NOMO-1 treated with dmso at 0.1 percent for 144 hours (cell line): ENCODE measurements around the gene CA7.
"Not testable (repeated sequence)": the region's sequence is repeated elsewhere in the genome, so short reads cannot be mapped to it uniquely, and the experiment has no call there.

Source experiments
- DNase-seq: peaks from one replicate; lab custom pipeline; 2025; ENCODE audit not compliant: unreplicated experiment; lab: John Stamatoyannopoulos, UW

Gene CA7

DNA sequence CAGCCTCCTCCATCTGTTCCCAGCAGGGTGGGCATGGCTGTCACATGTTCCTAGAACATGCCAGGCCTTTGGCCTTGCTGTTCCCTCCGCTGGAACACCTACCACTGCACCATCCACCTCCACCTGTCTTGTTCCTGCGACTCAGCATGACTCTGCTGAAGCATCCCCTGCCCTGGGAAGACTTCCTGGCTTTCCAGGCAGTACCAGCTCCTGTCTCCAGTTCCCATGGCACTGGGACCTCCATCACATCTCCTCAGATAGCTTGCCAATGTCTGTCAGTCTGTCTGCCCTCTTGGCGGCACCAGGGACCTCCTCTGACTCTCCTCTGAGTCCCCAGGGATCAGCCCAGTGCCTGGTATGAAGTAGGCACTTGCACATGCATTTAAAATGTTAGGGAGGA is 51.8 kb downstream of the CA7 start:
- no peak for DNase-seq

DNA sequence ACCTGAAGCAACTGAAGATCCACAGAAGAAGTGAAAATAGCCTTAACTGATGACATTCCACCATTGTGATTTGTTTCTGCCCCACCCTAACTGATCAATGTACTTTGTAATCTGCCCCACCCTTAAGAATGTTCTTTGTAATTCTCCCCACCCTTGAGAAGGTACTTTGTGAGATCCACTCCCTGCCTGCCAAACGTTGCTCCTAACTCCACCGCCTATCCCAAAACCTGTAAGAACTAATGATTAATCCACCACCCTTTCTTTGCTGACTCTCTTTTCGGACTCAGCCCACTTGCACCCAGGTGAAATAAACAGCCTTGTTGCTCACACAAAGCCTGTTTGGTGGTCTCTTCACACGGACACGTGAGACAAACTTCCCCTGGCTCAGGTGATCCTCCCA is 52.5 kb downstream of the CA7 start:
- DNase-seq: not testable (repeated sequence)

DNA sequence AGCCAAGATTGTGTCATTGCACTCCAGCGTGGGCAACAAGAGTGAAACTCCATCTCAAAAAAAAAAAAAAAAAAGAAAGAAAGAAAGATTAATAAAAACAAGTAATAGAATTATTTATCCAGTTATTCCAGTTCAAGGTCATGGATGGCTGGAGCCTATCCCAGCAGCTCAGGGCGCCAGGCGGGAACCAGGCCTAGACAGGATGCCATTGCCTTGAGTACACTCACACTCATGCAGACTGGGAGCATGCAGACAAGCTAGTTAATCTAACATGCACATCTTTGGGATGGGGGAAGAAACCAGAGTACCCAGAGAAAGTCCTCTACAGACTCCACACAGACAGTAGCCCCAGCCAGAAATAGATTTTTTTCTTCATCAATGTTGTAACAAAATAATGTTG is 54.0 kb downstream of the CA7 start:
- DNase-seq: no peak

DNA sequence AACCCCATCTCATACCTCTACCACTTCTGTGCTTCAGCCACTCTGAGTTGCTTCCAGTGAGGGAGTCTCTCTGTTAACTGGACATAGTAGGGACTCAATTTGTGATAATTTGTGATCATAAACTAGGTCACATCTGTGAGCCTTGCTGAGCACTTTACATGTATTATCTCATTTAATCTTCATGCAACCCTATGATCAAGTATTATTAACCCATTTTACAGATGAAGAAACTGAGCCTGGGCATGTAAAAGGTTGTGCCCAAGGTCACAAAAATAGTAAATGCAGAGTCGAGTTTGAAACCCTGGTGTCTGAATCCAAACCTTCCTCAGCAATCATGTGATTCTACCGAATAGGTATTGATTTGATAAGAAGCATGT is 54.7 kb downstream of the CA7 start:
- DNase-seq: no peak

DNA sequence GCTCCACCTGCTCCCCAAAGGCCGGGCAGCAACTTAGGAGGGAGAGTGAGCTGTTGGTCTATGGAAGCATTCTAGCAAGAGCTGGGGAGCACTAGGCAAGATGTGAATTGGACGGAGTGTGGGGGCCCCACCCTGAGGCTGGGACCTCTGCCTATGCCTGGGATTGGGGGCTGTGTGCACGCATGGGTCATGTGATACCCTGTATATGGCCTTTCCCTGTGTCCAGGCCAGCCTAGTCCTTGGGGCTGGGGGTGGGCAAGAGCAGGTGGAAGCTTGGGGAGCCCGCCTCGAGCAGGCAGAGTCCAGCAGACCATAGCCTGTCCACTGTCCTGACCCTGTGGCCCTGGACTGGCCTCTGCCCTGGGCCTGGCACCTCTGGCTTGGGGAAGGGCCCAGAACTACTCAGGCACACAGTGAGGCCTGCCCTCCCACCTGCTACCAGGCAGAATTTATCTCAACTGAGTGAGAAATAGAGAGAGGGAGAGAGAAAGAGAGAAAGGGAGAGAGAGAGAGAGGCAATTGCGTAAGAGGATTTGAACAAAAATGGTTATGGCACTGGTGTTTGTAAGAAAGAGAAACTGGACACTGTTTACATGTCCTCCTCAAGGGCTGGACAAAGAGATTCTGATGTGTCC is 55.2 kb downstream of the CA7 start:
- no peak for DNase-seq

DNA sequence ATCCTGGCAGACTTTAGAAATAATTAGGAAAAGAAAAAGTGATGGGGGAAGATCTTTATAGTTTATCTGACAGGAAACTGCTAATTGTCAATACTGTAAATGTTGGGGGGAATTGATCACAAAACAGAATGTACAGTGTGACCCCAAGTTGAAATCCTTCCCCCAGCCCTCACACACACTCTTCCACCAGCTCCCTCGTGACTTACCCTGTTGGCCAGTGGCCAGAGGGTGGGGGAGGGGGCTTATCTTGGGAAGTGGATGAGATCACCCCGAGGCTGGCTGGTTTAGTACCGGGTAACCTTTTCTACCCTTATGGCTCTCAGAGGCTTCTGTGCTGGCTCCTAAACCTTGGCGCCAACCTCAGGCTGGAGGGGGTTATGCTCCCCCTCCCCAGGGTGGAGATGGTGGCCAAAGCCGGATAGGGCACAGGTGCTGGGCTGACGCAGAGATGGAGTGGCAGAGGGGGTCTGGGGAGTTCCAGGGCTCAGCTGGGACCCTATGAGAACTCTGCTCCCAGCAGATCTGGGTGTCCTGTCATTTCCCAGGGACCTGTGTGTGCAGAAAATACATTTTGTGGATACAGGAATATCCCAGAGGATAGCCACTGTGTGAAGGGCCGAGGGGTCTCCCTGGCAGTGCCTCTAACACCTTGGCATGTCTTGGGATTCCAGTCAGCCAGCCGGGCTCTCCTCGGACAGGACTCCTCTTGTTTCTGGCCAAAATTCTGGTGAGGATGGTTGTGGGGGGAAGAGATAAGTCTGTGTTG is 55.9 kb downstream of the CA7 start:
- no peak for DNase-seq

DNA sequence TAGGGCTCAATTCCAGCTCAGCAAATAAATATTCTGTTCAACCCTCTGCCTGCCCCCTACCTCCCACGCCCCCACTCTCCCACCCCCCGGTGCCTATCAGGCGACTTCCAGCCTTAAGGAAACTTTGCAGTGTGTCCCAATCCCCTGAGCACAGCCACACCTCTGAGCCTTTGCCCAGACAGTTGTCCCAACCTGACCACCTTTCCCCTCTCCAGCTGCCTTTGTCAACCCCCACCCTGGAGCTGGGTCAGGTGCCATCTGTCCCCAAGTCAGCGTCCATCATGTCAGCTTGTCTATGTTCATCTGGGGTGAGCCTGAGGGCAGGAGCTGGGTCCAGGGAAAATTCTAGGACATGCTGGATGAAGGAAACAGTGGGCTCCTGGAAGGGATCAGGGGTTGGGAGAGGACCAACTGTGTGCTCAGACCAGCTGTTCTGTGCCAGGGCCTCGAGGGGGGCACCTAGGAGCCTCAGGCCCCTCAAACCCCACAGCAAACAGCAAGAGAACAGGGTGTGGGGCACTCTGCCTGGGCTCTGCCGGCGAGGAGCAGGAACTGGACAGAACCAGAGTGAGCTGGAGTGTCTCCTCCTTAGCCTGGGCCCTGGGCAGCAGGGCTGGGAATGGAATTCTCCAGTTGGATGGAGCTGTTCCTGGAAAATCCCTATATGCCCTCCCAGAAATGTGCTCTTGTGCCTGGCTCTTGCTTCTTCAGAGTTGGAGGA is 56.7 kb downstream of the CA7 start:
- no peak for DNase-seq

DNA sequence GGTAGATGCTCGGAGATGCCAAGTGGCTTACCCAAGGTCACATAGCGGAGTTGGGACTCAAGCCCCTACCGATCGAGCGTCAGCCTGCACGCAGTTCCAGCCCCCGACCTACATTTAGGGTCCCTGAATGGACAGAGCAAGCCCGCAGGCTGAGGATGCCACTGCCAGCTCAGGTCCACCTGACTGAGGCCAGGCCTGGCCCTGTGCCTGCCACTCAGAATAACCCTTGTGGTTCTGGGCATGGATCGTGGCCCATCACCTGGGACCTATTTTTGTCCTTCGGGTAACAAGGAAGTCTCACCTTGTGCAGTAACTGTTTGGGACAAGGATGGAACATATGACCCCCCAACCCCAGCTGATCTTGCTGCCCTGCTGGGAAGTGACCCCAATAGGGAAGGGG is 57.4 kb downstream of the CA7 start:
- no peak for DNase-seq

DNA sequence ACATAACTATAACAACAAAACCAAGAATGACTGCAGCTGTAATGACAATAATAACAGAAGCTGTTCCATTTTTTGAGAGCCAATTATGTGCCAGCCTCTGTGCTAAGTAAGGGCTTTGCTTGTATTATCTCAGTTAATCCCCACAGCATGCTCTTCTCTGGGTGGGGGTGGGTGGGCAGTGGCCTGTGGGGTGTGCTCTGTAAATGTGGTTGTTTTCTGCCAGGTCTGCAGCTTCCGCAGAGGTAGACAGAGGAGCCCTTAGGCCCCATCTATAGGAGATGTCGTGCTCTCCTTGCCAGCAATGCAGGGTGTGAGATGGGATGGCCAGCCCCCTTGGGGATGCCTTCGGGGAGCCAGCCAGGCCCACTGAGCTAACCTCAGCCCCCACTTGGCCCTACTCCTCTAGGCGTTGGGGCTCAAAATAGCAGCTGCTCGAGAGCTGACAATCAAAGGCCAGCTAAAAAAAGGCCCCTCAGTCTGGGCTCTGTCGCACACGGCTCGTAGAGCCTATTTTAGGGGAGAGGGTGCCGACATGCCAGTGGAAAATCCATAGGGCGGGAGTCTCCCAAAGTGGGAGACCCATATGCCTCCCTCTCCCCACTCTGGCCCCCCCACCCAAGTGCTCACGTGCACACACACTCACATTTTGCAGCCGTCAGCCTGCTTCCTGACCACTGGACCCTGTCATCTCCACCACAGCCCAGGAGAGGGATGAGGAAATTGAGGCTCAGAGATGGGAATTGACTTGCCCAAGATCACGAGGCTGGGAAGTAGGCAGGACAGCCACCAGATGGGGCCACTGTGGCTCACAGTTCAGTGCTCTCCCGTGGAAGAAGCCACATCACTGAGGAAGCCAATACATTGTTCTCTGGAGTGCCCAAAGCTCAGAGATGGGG is 58.7 kb downstream of the CA7 start:
- DNase-seq: no peak
